Vagina (tissue), 2 donors: ENCODE measurements around the gene RRP12.

ENCODE experiments used
- POLR2A ChIP-seq, 2 donors: fragments of 450-650 bp; IDR thresholded peaks; one replicate each; pipeline ENCODE4 v1.6.1; 2017; ENCODE audit warnings: antibody characterized with exemption in 2 of 2, mild to moderate bottlenecking in 2 of 2, moderate library complexity in 2 of 2
- TF ChIP-seq, protein P1 (sequence below), 3 experiments: fragments of 450-650 bp in 2 of 3; fragments of 200-600 bp in 1 of 3; sonication (generic) in 1 of 3; IDR thresholded peaks; one replicate each; pipeline ENCODE4 v1.5.1; 2017 to 2019; ENCODE audit warnings: antibody characterized with exemption in 3 of 3, mild to moderate bottlenecking in 2 of 3, moderate library complexity in 2 of 3

DNA sequence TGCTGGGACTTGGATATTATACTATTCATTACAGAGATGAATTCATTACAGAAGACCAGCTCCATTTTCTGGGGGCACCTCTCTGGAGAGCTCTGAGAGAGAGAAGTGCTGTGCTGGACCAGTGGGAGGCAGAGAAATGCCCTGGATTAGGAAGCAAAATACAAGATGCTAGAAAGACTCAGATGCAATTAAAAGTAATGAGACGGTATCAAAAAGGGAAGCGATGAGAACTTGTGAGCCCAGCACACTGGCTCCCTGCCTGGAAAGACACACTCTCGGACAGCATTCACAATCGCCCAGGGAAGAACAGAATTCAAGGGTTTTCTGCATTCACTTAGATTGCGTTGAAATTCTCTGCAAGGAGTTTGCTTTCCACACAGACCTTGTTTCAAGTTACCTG lies 63.1 kb downstream of the RRP12 start:
- TF ChIP-seq, protein P1, sequence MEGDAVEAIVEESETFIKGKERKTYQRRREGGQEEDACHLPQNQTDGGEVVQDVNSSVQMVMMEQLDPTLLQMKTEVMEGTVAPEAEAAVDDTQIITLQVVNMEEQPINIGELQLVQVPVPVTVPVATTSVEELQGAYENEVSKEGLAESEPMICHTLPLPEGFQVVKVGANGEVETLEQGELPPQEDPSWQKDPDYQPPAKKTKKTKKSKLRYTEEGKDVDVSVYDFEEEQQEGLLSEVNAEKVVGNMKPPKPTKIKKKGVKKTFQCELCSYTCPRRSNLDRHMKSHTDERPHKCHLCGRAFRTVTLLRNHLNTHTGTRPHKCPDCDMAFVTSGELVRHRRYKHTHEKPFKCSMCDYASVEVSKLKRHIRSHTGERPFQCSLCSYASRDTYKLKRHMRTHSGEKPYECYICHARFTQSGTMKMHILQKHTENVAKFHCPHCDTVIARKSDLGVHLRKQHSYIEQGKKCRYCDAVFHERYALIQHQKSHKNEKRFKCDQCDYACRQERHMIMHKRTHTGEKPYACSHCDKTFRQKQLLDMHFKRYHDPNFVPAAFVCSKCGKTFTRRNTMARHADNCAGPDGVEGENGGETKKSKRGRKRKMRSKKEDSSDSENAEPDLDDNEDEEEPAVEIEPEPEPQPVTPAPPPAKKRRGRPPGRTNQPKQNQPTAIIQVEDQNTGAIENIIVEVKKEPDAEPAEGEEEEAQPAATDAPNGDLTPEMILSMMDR (IDR thresholded peaks at IDR 0.05) = no peak
- TF ChIP-seq POLR2A (IDR thresholded peaks at IDR 0.05) = no peak
